Mesenchymal stem cell (in vitro differentiated cells and primary cell): Measurements from ENCODE around the gene VAV2.

Source experiments
- DNase-seq: peaks from one replicate; pipeline ENCODE4 v3.0.0-alpha.2; 2013
- H2AFZ ChIP-seq: one replicate; pipeline ENCODE4 v1.6.1; 2013; ENCODE audit warnings: low read depth, mild to moderate bottlenecking, control low read depth, inconsistent platforms, low read length, moderate library complexity
- H2AK5ac ChIP-seq: 2 replicates; pipeline ENCODE4 v1.6.1; 2013; ENCODE audit warnings: low read length, moderate library complexity, mild to moderate bottlenecking, inconsistent platforms; ENCODE audit not compliant: severe bottlenecking
- H2BK120ac ChIP-seq: one replicate; pipeline ENCODE4 v1.6.1; 2013; ENCODE audit warnings: low read depth, mild to moderate bottlenecking, inconsistent platforms, low read length, moderate library complexity
- H2BK12ac ChIP-seq, 2 experiments: one replicate each; pipeline ENCODE4 v1.6.1; 2013; ENCODE audit warnings: inconsistent platforms in 2 of 2, low read length in 2 of 2, mild to moderate bottlenecking in 2 of 2, moderate library complexity in 2 of 2, control low read depth in 1 of 2
- H2BK15ac ChIP-seq: one replicate; pipeline ENCODE4 v1.6.1; 2013; ENCODE audit warnings: mild to moderate bottlenecking, low read depth, inconsistent platforms; ENCODE audit not compliant: poor library complexity, severe bottlenecking
- H2BK5ac ChIP-seq: 2 replicates; pipeline ENCODE4 v1.6.1; 2013; ENCODE audit warnings: low read depth, mild to moderate bottlenecking, low read length, control low read depth, inconsistent platforms; ENCODE audit not compliant: poor library complexity, severe bottlenecking
- H3K14ac ChIP-seq, 2 experiments: one replicate each; pipeline ENCODE4 v1.6.1; 2013; ENCODE audit warnings: inconsistent platforms in 2 of 2, low read length in 2 of 2, control low read depth in 1 of 2, mild to moderate bottlenecking in 1 of 2, moderate library complexity in 1 of 2
- H3K18ac ChIP-seq, 2 experiments: one replicate each; pipeline ENCODE4 v1.6.1; 2013; ENCODE audit warnings: inconsistent platforms in 2 of 2, low read length in 2 of 2, control low read depth in 1 of 2, low read depth in 1 of 2, mild to moderate bottlenecking in 1 of 2
- H3K23ac ChIP-seq, 2 experiments: one replicate each; pipeline ENCODE4 v1.6.1; 2013; ENCODE audit warnings: inconsistent platforms in 2 of 2, low read length in 2 of 2, mild to moderate bottlenecking in 2 of 2, moderate library complexity in 2 of 2, control low read depth in 1 of 2
- H3K27ac ChIP-seq: 2 replicates; pipeline ENCODE4 v1.5.1; 2013; ENCODE audit warnings: mild to moderate bottlenecking, moderate library complexity, low read length, control low read depth, inconsistent platforms; ENCODE audit not compliant: poor library complexity, severe bottlenecking
- H3K27me3 ChIP-seq, 2 experiments: 2 replicates each; pipeline versions ENCODE4 v1.6.1 to v1.7.0; 2013; ENCODE audit warnings: low read length in 2 of 2, mild to moderate bottlenecking in 2 of 2, moderate library complexity in 2 of 2, control low read depth in 1 of 2, inconsistent platforms in 1 of 2; ENCODE audit not compliant: control insufficient read depth in 1 of 2, insufficient read depth in 1 of 2
- H3K36me3 ChIP-seq, 2 experiments: 2 replicates each; pipeline versions ENCODE4 v1.6.1 to v1.7.0; 2013; ENCODE audit warnings: low read length in 2 of 2, control low read depth in 1 of 2, inconsistent platforms in 1 of 2, low read depth in 1 of 2, mild to moderate bottlenecking in 1 of 2; ENCODE audit not compliant: insufficient read depth in 2 of 2, control insufficient read depth in 1 of 2
- H3K4ac ChIP-seq, 2 experiments: one replicate each; pipeline ENCODE4 v1.6.1; 2013; ENCODE audit warnings: inconsistent platforms in 2 of 2, low read length in 2 of 2, mild to moderate bottlenecking in 2 of 2, moderate library complexity in 2 of 2, control low read depth in 1 of 2, low read depth in 1 of 2
- H3K4me1 ChIP-seq: 2 replicates; pipeline ENCODE4 v1.6.1; 2013; ENCODE audit warnings: low read depth, low read length, control low read depth; ENCODE audit not compliant: control insufficient read depth, insufficient read depth
- H3K4me2 ChIP-seq: 2 replicates; pipeline ENCODE4 v1.6.1; 2013; ENCODE audit warnings: low read length, mild to moderate bottlenecking, inconsistent platforms; ENCODE audit not compliant: poor library complexity, severe bottlenecking
- H3K4me3 ChIP-seq, 2 experiments: 2 replicates each; pipeline versions ENCODE4 v1.5.1 to v1.7.0; 2013; ENCODE audit warnings: low read length in 2 of 2, mild to moderate bottlenecking in 2 of 2, control low read depth in 1 of 2, low read depth in 1 of 2; ENCODE audit not compliant: insufficient read depth in 1 of 2
- H3K79me1 ChIP-seq: replicated peaks from 2 replicates; pipeline ENCODE4 v1.6.1; 2013; ENCODE audit warnings: mild to moderate bottlenecking, control low read depth, low read length, inconsistent platforms; ENCODE audit not compliant: poor library complexity, severe bottlenecking
- H3K9ac ChIP-seq: 2 replicates; pipeline ENCODE4 v1.7.0; 2013; ENCODE audit warnings: mild to moderate bottlenecking, low read length, moderate library complexity
- H3K9me3 ChIP-seq: 2 replicates; pipeline ENCODE4 v1.7.0; 2013; ENCODE audit warnings: mild to moderate bottlenecking, low read length; ENCODE audit not compliant: control insufficient read depth
- H4K8ac ChIP-seq: one replicate; pipeline ENCODE4 v1.6.1; 2013; ENCODE audit warnings: inconsistent platforms, mild to moderate bottlenecking, low read length, moderate library complexity
- H4K91ac ChIP-seq: one replicate; pipeline ENCODE4 v1.6.1; 2013; ENCODE audit warnings: mild to moderate bottlenecking, low read length, inconsistent platforms
- WGBS: methylation state at CpG from one replicate; pipeline ENCODE4 v1.1.7; 2013; ENCODE audit warnings: mixed read lengths; 5-methylcytosine and 5-hydroxymethylcytosine counted together

Gene VAV2

DNA sequence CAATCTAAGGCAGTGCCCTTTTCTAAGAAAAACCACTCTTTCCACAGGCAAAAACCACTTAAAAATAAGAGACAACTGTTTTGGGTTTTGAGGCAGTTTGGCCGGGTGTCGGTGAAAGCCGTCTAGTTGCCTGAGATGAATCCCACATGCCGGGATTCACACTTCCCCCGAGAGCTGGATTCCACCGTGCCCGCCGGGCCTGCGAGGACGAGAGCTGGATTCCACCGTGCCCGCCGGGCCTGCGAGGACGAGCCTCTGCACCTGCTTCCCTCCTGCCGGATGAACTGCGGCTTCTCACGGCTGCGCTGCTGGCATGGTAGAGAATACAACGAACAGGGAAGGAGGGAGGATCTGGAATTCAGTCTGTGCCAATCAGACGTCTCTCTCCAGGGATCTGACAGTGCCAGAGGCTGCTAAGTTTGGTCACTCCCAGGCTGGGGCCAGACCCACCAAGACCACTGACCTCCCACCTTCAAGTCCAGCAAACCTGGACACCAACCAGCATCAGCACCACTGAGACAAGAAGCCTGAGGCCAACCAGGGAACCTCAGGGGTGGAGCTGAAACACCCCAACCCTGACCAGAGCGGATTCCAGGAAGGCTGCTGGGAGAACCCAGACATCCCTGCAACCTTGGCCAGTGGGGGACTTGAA is 23.0 kb downstream of the VAV2 start:
- H2BK5ac ChIP-seq = no peak overlapping the region
- WGBS = 95% methylated on average over 22 of the region's 22 CpGs
- H3K23ac ChIP-seq = no peak overlapping the region
- H3K4me1 ChIP-seq = peaks cover 49% of the 10 kb centered on the region
- H3K18ac ChIP-seq = no peak overlapping the region
- peaks cover 0 to 21% of the 10 kb centered on the region in 2 experiments for H3K36me3 ChIP-seq
- H3K9me3 ChIP-seq = peaks cover 6% of the 10 kb centered on the region
- no peaks in the 10 kb centered on the region for H3K79me1 ChIP-seq
- H3K4me2 ChIP-seq = no peak overlapping the region
- H2BK12ac ChIP-seq = no peak overlapping the region
- H3K27me3 ChIP-seq = no peaks in the 10 kb centered on the region
- no peak overlapping the region for H3K27ac ChIP-seq
- no peak overlapping the region for H3K4ac ChIP-seq
- no peak for DNase-seq
- H2AK5ac ChIP-seq = no peak overlapping the region
- no peak overlapping the region for H2BK15ac ChIP-seq
- no peak overlapping the region for H3K9ac ChIP-seq
- H2BK120ac ChIP-seq = no peak overlapping the region
- no peak overlapping the region for H2AFZ ChIP-seq
- no peak overlapping the region for H3K14ac ChIP-seq
- H4K8ac ChIP-seq = no peak overlapping the region
- no peak overlapping the region for H4K91ac ChIP-seq
- no peak overlapping the region for H3K4me3 ChIP-seq

DNA sequence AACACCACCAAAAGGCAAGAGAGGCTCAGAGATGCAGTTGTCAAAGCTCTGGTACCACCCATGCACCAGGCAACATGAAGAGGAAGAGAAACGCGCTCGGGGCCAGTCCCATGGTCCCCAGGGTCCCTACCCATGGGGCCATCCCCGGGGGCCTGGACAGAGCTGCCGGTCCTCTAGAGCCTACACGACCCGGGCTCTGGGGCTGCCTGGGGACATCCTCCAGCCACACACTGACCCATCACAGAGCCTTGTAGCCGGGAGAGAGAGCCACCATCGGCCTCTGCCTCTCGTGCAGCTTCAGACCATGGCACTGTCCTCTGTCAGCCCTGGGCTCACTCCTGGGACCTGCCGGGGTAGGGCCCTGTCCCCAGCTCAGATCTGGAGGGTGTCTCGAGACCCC is 23.7 kb downstream of the VAV2 start:
- no peak for DNase-seq
- WGBS = 92% methylated on average over 12 of the region's 12 CpGs
- H2BK12ac ChIP-seq = no peak overlapping the region

DNA sequence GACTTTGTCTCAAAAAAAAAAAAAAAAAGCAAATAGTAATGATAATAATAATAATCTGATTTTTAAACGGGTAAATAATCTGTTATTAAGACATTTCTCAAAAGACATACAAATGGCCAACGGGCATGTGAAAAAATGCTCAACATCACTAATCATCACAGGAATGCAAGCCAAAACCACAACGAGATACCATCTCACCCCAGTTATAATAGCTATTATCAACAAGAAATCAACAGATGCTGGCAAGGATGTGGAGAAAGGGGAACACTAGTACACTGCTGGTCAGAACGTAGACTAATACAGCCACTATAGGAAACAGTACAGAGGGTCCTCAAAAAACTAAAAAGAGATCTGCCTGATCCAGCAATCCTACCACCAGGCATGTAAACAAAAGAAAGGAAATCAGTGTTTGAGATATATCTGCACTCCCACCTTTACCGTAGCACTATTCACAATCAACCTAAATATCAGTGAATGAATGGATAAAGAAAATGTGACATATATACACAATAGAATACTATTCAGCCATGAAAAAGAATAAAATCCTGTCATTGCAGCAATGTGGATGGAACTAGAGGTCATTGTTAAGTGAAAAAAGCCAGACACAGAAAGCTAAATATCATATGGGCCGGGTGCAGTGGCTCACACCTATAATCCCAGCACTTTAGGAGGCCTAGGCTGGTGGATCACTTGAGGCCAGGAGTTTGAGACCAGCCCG is 24.9 kb downstream of the VAV2 start:
- no peak overlapping the region for H3K4ac ChIP-seq
- DNase-seq = peak; percentile 47

More for the DNA sequence above, 23.7 kb downstream of the VAV2 start:
- no peak overlapping the region for H2BK120ac ChIP-seq
- no peak overlapping the region for H4K91ac ChIP-seq
- no peak overlapping the region for H3K23ac ChIP-seq
- no peak overlapping the region for H2AK5ac ChIP-seq
- no peak overlapping the region for H3K4me3 ChIP-seq
- no peak overlapping the region for H2BK5ac ChIP-seq
- H3K4me1 ChIP-seq = peaks cover 43% of the 10 kb centered on the region
- H3K79me1 ChIP-seq = no peaks in the 10 kb centered on the region
- H2BK15ac ChIP-seq = no peak overlapping the region
- H3K4me2 ChIP-seq = no peak overlapping the region
- no peak overlapping the region for H2AFZ ChIP-seq
- no peak overlapping the region for H3K9ac ChIP-seq
- H3K4ac ChIP-seq = no peak overlapping the region
- H3K27ac ChIP-seq = no peak overlapping the region
- no peak overlapping the region for H4K8ac ChIP-seq
- H3K14ac ChIP-seq = no peak overlapping the region
- H3K18ac ChIP-seq = no peak overlapping the region
- no peaks in the 10 kb centered on the region for H3K27me3 ChIP-seq
- peaks cover 0 to 17% of the 10 kb centered on the region in 2 experiments for H3K36me3 ChIP-seq
- peaks cover 8% of the 10 kb centered on the region for H3K9me3 ChIP-seq

DNA sequence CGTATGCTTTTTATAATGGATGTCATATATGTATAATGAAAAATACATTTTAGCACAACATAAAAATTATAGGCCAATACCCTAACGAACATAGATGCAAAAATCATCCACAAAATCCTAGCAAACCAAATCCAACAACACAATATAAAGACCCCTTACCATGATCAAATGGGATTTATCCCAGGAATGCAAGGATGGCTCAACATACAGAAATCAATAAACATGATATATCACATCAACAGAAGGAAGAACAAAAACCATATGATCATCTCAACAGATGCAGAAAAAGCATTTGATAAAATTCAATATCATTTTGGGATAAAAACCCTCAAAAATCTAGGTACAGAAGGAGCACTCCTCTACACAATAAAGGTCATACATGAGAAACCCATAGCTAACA is 27.7 kb downstream of the VAV2 start:
- WGBS = 98% methylated on average over 1 of the region's 2 CpGs
- no peak overlapping the region for H3K4ac ChIP-seq
- no peak overlapping the region for H2AK5ac ChIP-seq
- H3K9ac ChIP-seq = no peak overlapping the region
- H3K79me1 ChIP-seq = peaks cover 5% of the 10 kb centered on the region
- H3K36me3 ChIP-seq = peaks cover 0 to 25% of the 10 kb centered on the region in 2 experiments
- peaks cover 8% of the 10 kb centered on the region for H3K9me3 ChIP-seq
- H3K4me3 ChIP-seq = no peak overlapping the region
- H2AFZ ChIP-seq = no peak overlapping the region
- no peak overlapping the region for H2BK5ac ChIP-seq
- H3K27me3 ChIP-seq = no peaks in the 10 kb centered on the region
- H2BK120ac ChIP-seq = no peak overlapping the region
- H4K91ac ChIP-seq = no peak overlapping the region
- DNase-seq = no peak
- no peak overlapping the region for H3K27ac ChIP-seq
- H4K8ac ChIP-seq = no peak overlapping the region
- no peak overlapping the region for H2BK15ac ChIP-seq
- H3K4me1 ChIP-seq = peaks cover 33% of the 10 kb centered on the region
- H3K14ac ChIP-seq = no peak overlapping the region
- H3K18ac ChIP-seq = no peak overlapping the region
- no peak overlapping the region for H3K4me2 ChIP-seq
- no peak overlapping the region for H3K23ac ChIP-seq
- no peak overlapping the region for H2BK12ac ChIP-seq

More for the DNA sequence above, 24.9 kb downstream of the VAV2 start:
- H3K18ac ChIP-seq = no peak overlapping the region
- H4K8ac ChIP-seq = no peak overlapping the region
- no peak overlapping the region for H3K4me2 ChIP-seq
- H2BK15ac ChIP-seq = no peak overlapping the region
- no peaks in the 10 kb centered on the region for H3K79me1 ChIP-seq
- H3K23ac ChIP-seq = no peak overlapping the region
- H3K27ac ChIP-seq = no peak overlapping the region
- 63% methylated on average over 4 of the region's 7 CpGs for WGBS
- H2BK5ac ChIP-seq = no peak overlapping the region
- H3K9ac ChIP-seq = no peak overlapping the region
- peaks cover 0 to 22% of the 10 kb centered on the region in 2 experiments for H3K36me3 ChIP-seq
- H3K14ac ChIP-seq = no peak overlapping the region
- no peaks in the 10 kb centered on the region for H3K27me3 ChIP-seq
- no peak overlapping the region for H2BK120ac ChIP-seq
- H2BK12ac ChIP-seq = no peak overlapping the region
- H4K91ac ChIP-seq = no peak overlapping the region
- no peak overlapping the region for H3K4me3 ChIP-seq
- H3K9me3 ChIP-seq = peaks cover 8% of the 10 kb centered on the region
- H2AK5ac ChIP-seq = no peak overlapping the region
- H3K4me1 ChIP-seq = peaks cover 34% of the 10 kb centered on the region
- no peak overlapping the region for H2AFZ ChIP-seq
